SKM-1 (cell line): ENCODE results near the gene RAD23B.

Source experiments
- DNase-seq: peaks from one replicate; lab custom pipeline; 2025; ENCODE audit not compliant: unreplicated experiment; lab: John Stamatoyannopoulos, UW

The RAD23B gene

DNA sequence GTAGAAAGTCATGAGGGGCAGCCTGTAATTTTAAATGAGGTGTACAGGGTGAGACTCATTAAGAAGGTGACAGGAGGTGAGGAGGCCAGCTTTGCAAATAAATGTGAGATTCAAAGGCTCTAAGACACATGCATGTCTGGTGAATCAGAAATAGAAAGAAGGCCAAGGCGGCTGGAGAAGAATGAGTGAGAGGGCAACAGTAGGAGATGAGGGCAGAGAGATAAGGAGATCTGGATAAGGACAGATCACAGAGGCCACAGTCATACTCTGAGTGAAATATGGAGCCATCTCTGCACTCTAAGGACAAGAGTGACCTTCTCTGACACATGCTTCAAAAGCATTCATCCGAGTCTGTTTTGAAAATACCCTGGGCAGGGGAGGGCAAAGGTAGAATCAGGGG, 90.7 kb downstream of the RAD23B start:
- no peak for DNase-seq

- no peak for DNase-seq
Observed at GRCh38 chr9:107375001-107375400, 91.9 kb downstream of the RAD23B start.

GRCh38 chr9:107375651-107376369, 92.7 kb downstream of the RAD23B start:
- peak; percentile 28 for DNase-seq

- no peak for DNase-seq
Observed at GRCh38 chr9:107378006-107378405, 94.9 kb downstream of the RAD23B start.
